ENCODE measurements around the gene INTS7. TPM values are rescaled to one million over a fixed set of nuclear protein-coding genes. Genes with fewer than 3 reads are reported as not detected.

Gene INTS7
- polyA plus RNA-seq, 1 donor (not counting 4 experiments of a cell fraction or from before 2014, with no cell fraction given), result 27.2 TPM

- Histone ChIP-seq H3K36me3 (ENCODE audit: control insufficient read depth in 2 of 2, extremely low read depth in 1 of 2, insufficient read depth in 2 of 2, low read length in 2 of 2) (no peaks in the 10 kb centered on the region), H2AFZ (ENCODE audit: control insufficient read depth, low read length) (no peak overlapping the region), H3K9me1 (ENCODE audit: control insufficient read depth, extremely low read depth, insufficient read depth, low read length) (no peaks in the 10 kb centered on the region), H3K4me2 (ENCODE audit: control insufficient read depth, extremely low read depth, insufficient read depth, low read depth, low read length) (no peak overlapping the region), H4K20me1 (ENCODE audit: control insufficient read depth, extremely low read depth, insufficient read depth, low read length) (no peaks in the 10 kb centered on the region), H3K27ac (ENCODE audit: control insufficient read depth, insufficient read depth, low read length) (no peak overlapping the region), H3K4me3 (ENCODE audit: control insufficient read depth in 2 of 3, extremely low read depth in 1 of 3, insufficient read depth in 2 of 3, low read depth in 1 of 3, low read length in 3 of 3) (no peak overlapping the region), H3K4me1 (ENCODE audit: control insufficient read depth, extremely low read depth, insufficient read depth, low read length) (peaks cover 29% of the 10 kb centered on the region), H3K27me3 (ENCODE audit: control insufficient read depth, extremely low read depth, insufficient read depth, low read length) (no peaks in the 10 kb centered on the region), H3K9me3 (ENCODE audit: control insufficient read depth, low read depth, low read length) (no peaks in the 10 kb centered on the region), H3K79me2 (ENCODE audit: control insufficient read depth, insufficient read depth, low read length) (no peaks in the 10 kb centered on the region), H3K9ac (ENCODE audit: control insufficient read depth, extremely low read depth, insufficient read depth, low read length) (no peak overlapping the region)
- DNase-seq (ENCODE audit: low read depth, low spot score) (no peak), FAIRE-seq (no peak)
- no peak for TF ChIP-seq CTCF (optimal IDR thresholded peaks at IDR 0.05 in 1 of 3, IDR thresholded peaks at IDR 0.05 in 1 of 3, conservative IDR thresholded peaks at IDR 0.05 in 1 of 3; ENCODE audit: extremely low read depth in 1 of 3, insufficient read depth in 2 of 3, low read length in 3 of 3)
- no peak for TF ChIP-seq EZH2 (IDR thresholded peaks at IDR 0.05; ENCODE audit: low read length)
- dilution Hi-C loops (cut with MboI; ENCODE audit: extremely low pct_ligation_motif_present, low sequenced_read_pairs), result no loop called here
Observed at GRCh38 chr1:211924256-211924655, 111.1 kb downstream of the INTS7 start.

GRCh38 chr1:211923095-211923494, 112.3 kb downstream of the INTS7 start:
- Histone ChIP-seq H3K4me3 (ENCODE audit: control insufficient read depth in 2 of 3, extremely low read depth in 1 of 3, insufficient read depth in 2 of 3, low read depth in 1 of 3, low read length in 3 of 3) (no peak overlapping the region), H2AFZ (ENCODE audit: control insufficient read depth, low read length) (no peak overlapping the region)
- TF ChIP-seq EZH2 (IDR thresholded peaks at IDR 0.05; ENCODE audit: low read length) (no peak), CTCF (optimal IDR thresholded peaks at IDR 0.05 in 1 of 3, IDR thresholded peaks at IDR 0.05 in 1 of 3, conservative IDR thresholded peaks at IDR 0.05 in 1 of 3; ENCODE audit: extremely low read depth in 1 of 3, insufficient read depth in 2 of 3, low read length in 3 of 3) (no peak)

More at GRCh38 chr1:211923095-211923494, 112.3 kb downstream of the INTS7 start:
- Histone ChIP-seq H3K27me3 (ENCODE audit: control insufficient read depth, extremely low read depth, insufficient read depth, low read length) (no peaks in the 10 kb centered on the region), H3K4me1 (ENCODE audit: control insufficient read depth, extremely low read depth, insufficient read depth, low read length) (peaks cover 18% of the 10 kb centered on the region), H3K27ac (ENCODE audit: control insufficient read depth, insufficient read depth, low read length) (no peak overlapping the region), H3K9me3 (ENCODE audit: control insufficient read depth, low read depth, low read length) (no peaks in the 10 kb centered on the region), H3K36me3 (ENCODE audit: control insufficient read depth in 2 of 2, extremely low read depth in 1 of 2, insufficient read depth in 2 of 2, low read length in 2 of 2) (no peaks in the 10 kb centered on the region), H3K79me2 (ENCODE audit: control insufficient read depth, insufficient read depth, low read length) (no peaks in the 10 kb centered on the region), H4K20me1 (ENCODE audit: control insufficient read depth, extremely low read depth, insufficient read depth, low read length) (no peaks in the 10 kb centered on the region), H3K4me2 (ENCODE audit: control insufficient read depth, extremely low read depth, insufficient read depth, low read depth, low read length) (no peak overlapping the region), H3K9ac (ENCODE audit: control insufficient read depth, extremely low read depth, insufficient read depth, low read length) (no peak overlapping the region), H3K9me1 (ENCODE audit: control insufficient read depth, extremely low read depth, insufficient read depth, low read length) (no peaks in the 10 kb centered on the region)
- dilution Hi-C loops (cut with MboI; ENCODE audit: extremely low pct_ligation_motif_present, low sequenced_read_pairs), result no loop called here
- no peak for FAIRE-seq
- no peak for DNase-seq (ENCODE audit: low read depth, low spot score)
